Adrenal gland (tissue), 12 donors: ENCODE measurements around the gene CARMIL3. TPM values are rescaled to one million over a fixed set of nuclear protein-coding genes. Genes with fewer than 3 reads are reported as not detected.

Source experiments
- DNase-seq, 7 donors: peaks; one replicate each; pipeline ENCODE4 v3.0.0-alpha.2; 2019 to 2020
- H3K27ac ChIP-seq, 5 donors: fragments of 200-600 bp; sonication (generic) in 4 of 5; 1 replicate in 3 of 5; 2 replicates in 2 of 5; pipeline versions ENCODE4 v1.5.1 to v1.8.0; 2016 to 2020; ENCODE audit warnings: mild to moderate bottlenecking in 1 of 5
- H3K27me3 ChIP-seq: fragments of 200-600 bp; 2 replicates; pipeline ENCODE4 v1.8.0; 2021
- H3K36me3 ChIP-seq, 2 donors: fragments of 200-600 bp; replicated peaks in 1 of 2; 1 replicate in 1 of 2; 2 replicates in 1 of 2; pipeline versions ENCODE4 v1.5.1 to v1.8.0; 2018 to 2022
- H3K4me1 ChIP-seq, 2 donors: fragments of 200-600 bp; replicated peaks in 1 of 2; 1 replicate in 1 of 2; 2 replicates in 1 of 2; pipeline versions ENCODE4 v1.5.1 to v1.8.0; 2018 to 2021
- H3K4me3 ChIP-seq, 4 donors: fragments of 200-600 bp; sonication (generic) in 3 of 4; one replicate each; pipeline ENCODE4 v1.5.1; 2016 to 2018
- H3K9me3 ChIP-seq, 3 donors: fragments of 200-600 bp; sonication (generic) in 1 of 3; replicated peaks in 1 of 3; 1 replicate in 2 of 3; 2 replicates in 1 of 3; pipeline versions ENCODE4 v1.5.1 to v1.8.0; 2016 to 2021
- POLR2A ChIP-seq, 2 donors: fragments of 450-650 bp; IDR thresholded peaks; one replicate each; pipeline ENCODE4 v1.6.1; 2017; ENCODE audit warnings: antibody characterized with exemption in 2 of 2, mild to moderate bottlenecking in 2 of 2, moderate library complexity in 1 of 2
- WGBS, 4 donors: extraction: QIAGEN DNeasy Blood & Tissue Kit in 2 of 4; methylation state at CpG; one replicate each; pipeline versions ENCODE4 v1.1.5 to v1.1.7; 2013 to 2017; 5-methylcytosine and 5-hydroxymethylcytosine counted together
- intact Hi-C, 2 donors: fragments of 100-400 bp; cut with DNase I; formaldehyde crosslinking; loops; one replicate each; pipeline versions ENCODE4 v1.14.1 to v1.15.0; 2022 to 2023
- polyA plus RNA-seq, 3 donors: library from polyadenylated mRNA; stranded (reverse); fragments of 200-250 nt in 2 of 3; fragments of 350-450 nt in 1 of 3; fragmentation: Illumina TruSeq in 1 of 3; extraction: RNeasy Lipid Tissue Mini Kit (QIAGEN cat#74804) in 1 of 3; gene quantifications; one replicate each; pipeline ENCODE4 v1.2.3, GENCODE V29; 2013 to 2014
- total RNA-seq, 9 donors: library from RNA; depleted of rRNA in 4 of 9; stranded (reverse); fragments of >200 nt in 4 of 9; fragments of 120-200 nt in 1 of 9; fragmentation: NEBNext Ultra II Directional in 1 of 9; extraction: Animal tissue kit (Norgen Biotek cat#: 25700) in 1 of 9; gene quantifications; one replicate each; pipeline versions ENCODE4 v1.1.0 to v1.2.4, GENCODE V29; 2013 to 2023
- TF ChIP-seq, protein P1 (sequence below), 6 experiments: fragments of 450-650 bp in 4 of 6; fragments of 200-600 bp in 2 of 6; sonication (generic) in 1 of 6; IDR thresholded peaks; 1 replicate in 5 of 6; 2 replicates in 1 of 6; pipeline versions ENCODE4 v1.5.1 to v1.8.0; 2016 to 2021; ENCODE audit warnings: antibody characterized with exemption in 6 of 6, mild to moderate bottlenecking in 2 of 6, moderate library complexity in 1 of 6
- donor health status: healthy with polysubstance abuse.
- donor health status: Bipolar disorder and iron deficiency.
- donor health status: DM: yes; HTN: yes; CAD: no.
- donor health status: DM: no; HTN: no; CAD: no.
- donor health status: DM: no; HTN: no; CAD: no.
- donor health status: DM: yes; HTN: yes; CAD: no.

Gene CARMIL3
- total and polyA plus RNA-seq, 12 donors, result 0.17 to 5.8 (median 0.74) TPM; not detected in 1

DNA sequence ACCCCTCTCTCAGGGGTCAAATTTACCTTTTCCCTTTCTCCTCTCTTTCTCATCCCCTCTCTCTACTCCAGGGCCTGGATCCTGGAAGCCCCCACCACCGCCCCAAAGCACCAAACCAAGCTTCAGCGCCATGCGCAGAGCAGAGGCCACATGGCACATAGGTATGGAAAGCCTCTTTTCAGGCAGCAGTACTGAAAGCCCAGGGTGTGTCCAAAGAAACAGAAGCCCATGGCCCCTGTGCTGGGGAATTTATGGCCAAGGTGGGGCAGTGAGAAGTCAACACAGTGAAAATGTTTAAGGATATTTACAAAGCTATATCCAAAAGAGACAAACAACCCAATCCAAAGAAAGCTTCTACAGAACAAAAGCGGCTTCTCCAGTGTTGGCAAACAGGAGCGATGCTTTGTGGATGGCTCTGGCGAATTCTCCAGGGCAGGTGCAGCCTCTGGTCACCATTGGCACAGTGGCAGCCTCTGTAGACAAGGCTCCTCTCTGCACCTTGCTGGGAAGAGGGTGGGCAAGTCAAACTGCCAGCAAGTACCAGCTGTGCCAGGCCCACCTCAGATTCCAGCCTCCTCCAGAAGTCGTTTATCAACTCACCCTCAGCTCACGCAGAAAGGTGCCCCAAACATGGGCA lies 14.8 kb downstream of the CARMIL3 start:
- 92 to 97% (median 96%) methylated on average over 5 to 8 of the region's 8 CpGs for WGBS, 4 donors
- no peak for DNase-seq
- intact Hi-C loops, result loop anchor here in 1 of 2 donors (10.0 kb wide), 1 partner anchor 88 kb away; no protein-coding TSS in a partner anchor
- Histone ChIP-seq H3K27me3 (no peaks in the 10 kb centered on the region), H3K4me3 (no peak overlapping the region), H3K36me3 (no peaks in the 10 kb centered on the region), H3K4me1 (peaks cover 0 to 4% of the 10 kb centered on the region in 2 donors), H3K9me3 (no peaks in the 10 kb centered on the region), H3K27ac (no peak overlapping the region)
- TF ChIP-seq, protein P1, sequence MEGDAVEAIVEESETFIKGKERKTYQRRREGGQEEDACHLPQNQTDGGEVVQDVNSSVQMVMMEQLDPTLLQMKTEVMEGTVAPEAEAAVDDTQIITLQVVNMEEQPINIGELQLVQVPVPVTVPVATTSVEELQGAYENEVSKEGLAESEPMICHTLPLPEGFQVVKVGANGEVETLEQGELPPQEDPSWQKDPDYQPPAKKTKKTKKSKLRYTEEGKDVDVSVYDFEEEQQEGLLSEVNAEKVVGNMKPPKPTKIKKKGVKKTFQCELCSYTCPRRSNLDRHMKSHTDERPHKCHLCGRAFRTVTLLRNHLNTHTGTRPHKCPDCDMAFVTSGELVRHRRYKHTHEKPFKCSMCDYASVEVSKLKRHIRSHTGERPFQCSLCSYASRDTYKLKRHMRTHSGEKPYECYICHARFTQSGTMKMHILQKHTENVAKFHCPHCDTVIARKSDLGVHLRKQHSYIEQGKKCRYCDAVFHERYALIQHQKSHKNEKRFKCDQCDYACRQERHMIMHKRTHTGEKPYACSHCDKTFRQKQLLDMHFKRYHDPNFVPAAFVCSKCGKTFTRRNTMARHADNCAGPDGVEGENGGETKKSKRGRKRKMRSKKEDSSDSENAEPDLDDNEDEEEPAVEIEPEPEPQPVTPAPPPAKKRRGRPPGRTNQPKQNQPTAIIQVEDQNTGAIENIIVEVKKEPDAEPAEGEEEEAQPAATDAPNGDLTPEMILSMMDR (IDR thresholded peaks at IDR 0.05), result no peak
- TF ChIP-seq POLR2A (IDR thresholded peaks at IDR 0.05), result no peak

DNA sequence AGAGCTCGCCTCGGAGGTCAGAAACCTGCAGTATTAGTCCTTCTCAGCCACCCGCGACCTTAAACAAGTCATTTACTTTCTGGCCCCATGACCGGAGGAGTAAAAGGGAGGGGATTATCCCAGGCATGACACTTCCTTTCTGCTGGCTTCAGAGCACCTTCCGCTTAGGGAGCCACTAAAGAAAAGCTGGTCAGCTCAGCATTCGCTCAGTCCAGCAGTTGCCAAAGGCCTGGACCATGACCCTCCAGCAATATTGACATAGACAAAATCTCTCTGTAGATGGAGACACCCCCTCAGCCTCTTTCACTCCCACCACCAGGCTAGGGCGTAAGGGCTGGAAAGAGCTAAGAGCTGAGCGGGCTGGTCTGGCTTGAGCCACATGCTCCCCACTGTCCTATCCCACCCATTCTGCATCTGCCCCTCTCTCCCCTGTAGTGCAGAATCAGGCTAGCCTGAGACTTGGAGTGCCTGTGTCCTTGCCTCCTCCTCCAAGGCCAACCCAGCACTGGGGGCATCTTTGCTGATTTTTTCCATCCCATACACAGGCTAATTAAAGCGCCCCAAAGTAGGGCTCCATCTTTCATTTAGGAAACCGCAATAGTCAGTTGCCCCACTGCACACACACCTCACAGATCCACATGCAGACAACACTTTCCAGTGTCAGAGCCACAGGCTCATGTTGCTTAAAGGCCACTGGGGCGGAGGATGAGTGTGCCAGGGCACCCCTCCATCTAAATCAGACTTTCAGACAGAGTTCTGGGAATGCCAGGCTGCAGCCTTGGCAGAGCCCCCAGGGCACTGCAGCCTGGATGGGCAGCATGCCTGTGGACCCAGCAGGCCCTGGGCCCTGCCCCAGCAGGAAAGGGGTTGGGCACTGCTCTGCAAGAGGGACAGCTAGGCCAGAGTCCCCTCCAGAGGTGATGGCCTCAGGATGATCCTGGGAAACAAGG lies 15.6 kb downstream of the CARMIL3 start:
- TF ChIP-seq POLR2A (IDR thresholded peaks at IDR 0.05), result no peak
- TF ChIP-seq, protein P1 (IDR thresholded peaks at IDR 0.05), result no peak
- H3K9me3 ChIP-seq, result no peaks in the 10 kb centered on the region
- H3K27me3 ChIP-seq, result no peaks in the 10 kb centered on the region
- peaks cover 0 to 4% of the 10 kb centered on the region in 2 donors for H3K4me1 ChIP-seq
- no peak overlapping the region for H3K4me3 ChIP-seq
- no peak overlapping the region for H3K27ac ChIP-seq
- WGBS, 4 donors, result 87 to 93% (median 91%) methylated on average over 11 to 12 of the region's 12 CpGs
- H3K36me3 ChIP-seq, result no peaks in the 10 kb centered on the region
- DNase-seq, result no peak
- intact Hi-C loops, result loop anchor here in 1 of 2 donors (10.0 kb wide), 1 partner anchor 87 kb away; no protein-coding TSS in a partner anchor

DNA sequence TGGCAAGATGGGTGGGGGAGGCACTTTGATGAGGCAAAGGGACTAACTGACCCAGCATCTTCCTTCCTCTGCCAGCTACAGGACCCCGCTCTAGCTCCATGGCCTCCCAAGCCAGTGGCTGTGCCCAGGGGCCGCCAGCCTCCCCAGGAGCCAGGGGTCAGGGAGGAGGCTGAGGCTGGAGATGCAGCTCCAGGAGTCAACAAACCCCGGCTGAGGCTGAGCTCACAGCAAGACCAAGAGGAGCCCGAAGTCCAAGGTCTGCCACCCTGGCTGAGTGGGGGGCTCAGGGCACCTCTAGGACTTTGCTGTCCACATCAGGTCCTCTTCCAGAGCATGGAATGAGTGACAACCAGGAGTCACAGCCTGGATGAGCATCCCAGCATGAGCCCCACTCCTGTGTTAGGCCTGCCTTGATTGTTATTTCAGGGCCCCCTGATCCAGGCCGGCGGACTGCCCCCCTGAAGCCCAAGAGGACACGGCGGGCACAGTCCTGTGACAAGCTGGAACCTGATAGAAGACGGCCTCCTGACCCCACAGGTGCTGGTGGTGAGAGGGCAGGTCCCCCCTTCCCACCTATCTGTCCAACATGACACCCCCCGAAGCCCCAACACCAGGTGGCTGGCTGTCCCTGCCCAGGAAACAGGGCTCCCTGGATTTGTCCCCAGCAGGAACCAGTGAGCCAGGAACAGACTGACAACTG lies 17.1 kb downstream of the CARMIL3 start:
- no peak overlapping the region for H3K4me3 ChIP-seq
- no peak overlapping the region for H3K27ac ChIP-seq
- intact Hi-C loops, result loop anchor here in 1 of 2 donors (10.0 kb wide), 1 partner anchor 86 kb away; no protein-coding TSS in a partner anchor
- 85 to 100% (median 87%) methylated on average over 3 to 10 of the region's 10 CpGs for WGBS, 4 donors
- TF ChIP-seq POLR2A (IDR thresholded peaks at IDR 0.05), result no peak
- TF ChIP-seq, protein P1 (IDR thresholded peaks at IDR 0.05), result no peak
- no peaks in the 10 kb centered on the region for H3K4me1 ChIP-seq
- H3K27me3 ChIP-seq, result no peaks in the 10 kb centered on the region
- no peaks in the 10 kb centered on the region for H3K36me3 ChIP-seq
- DNase-seq, result no peak
- H3K9me3 ChIP-seq, result no peaks in the 10 kb centered on the region

DNA sequence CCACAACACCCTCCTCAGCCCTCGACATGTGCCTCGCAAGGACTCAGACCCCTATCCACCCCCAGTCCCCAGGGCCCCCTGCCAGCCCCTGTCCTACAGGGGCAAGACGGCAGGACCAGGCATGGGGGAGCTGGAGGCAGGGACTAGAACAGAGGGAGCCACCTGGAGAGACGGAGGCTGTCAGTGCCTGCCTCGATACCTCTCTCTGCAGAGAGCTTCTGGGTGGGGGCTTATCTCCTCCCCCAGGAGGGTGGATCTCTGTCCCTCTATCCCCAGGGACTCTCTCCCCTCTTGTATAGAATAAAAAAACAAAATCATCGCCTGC lies 17.6 kb downstream of the CARMIL3 start:
- Histone ChIP-seq H3K27me3 (no peaks in the 10 kb centered on the region), H3K36me3 (no peaks in the 10 kb centered on the region), H3K4me1 (no peaks in the 10 kb centered on the region), H3K27ac (no peak overlapping the region), H3K4me3 (no peak overlapping the region), H3K9me3 (no peaks in the 10 kb centered on the region)
- 79 to 91% (median 87%) methylated on average over 6 of the region's 6 CpGs for WGBS, 4 donors
- intact Hi-C loops, result loop anchor here in 1 of 2 donors (10.0 kb wide), 1 partner anchor 85 kb away; no protein-coding TSS in a partner anchor
- TF ChIP-seq, protein P1 (IDR thresholded peaks at IDR 0.05), result no peak
- no peak for TF ChIP-seq POLR2A (IDR thresholded peaks at IDR 0.05)
- no peak for DNase-seq
